NCI-H446 treated with DMSO at 0.1 percent for 48 hours (cell line): ENCODE measurements around the gene ADGRD1.

Experiments used
- DNase-seq: peaks from one replicate; lab custom pipeline; 2025; lab: John Stamatoyannopoulos, UW

Gene ADGRD1

GRCh38 chr12:131074221-131075083 is 120.7 kb downstream of the ADGRD1 start:
- no peak for DNase-seq

- no peak for DNase-seq
These were observed 121.5 kb downstream of the ADGRD1 start for GRCh38 chr12:131075194-131075593.

GRCh38 chr12:131075611-131076010 is 121.9 kb downstream of the ADGRD1 start:
- no peak for DNase-seq

- DNase-seq, result no peak
These were observed 122.6 kb downstream of the ADGRD1 start for GRCh38 chr12:131076296-131076695.

GRCh38 chr12:131076791-131077747 is 123.4 kb downstream of the ADGRD1 start:
- DNase-seq, result no peak

GRCh38 chr12:131077931-131078391 is 124.3 kb downstream of the ADGRD1 start:
- DNase-seq, result no peak

- no peak for DNase-seq
These were observed 128.8 kb downstream of the ADGRD1 start for GRCh38 chr12:131082290-131083194.

GRCh38 chr12:131084341-131085011 is 130.8 kb downstream of the ADGRD1 start:
- no peak for DNase-seq

GRCh38 chr12:131085125-131085815 is 131.6 kb downstream of the ADGRD1 start:
- DNase-seq, result no peak

GRCh38 chr12:131085816-131086591 is 132.3 kb downstream of the ADGRD1 start:
- DNase-seq, result no peak

- no peak for DNase-seq
These were observed 133.7 kb downstream of the ADGRD1 start for GRCh38 chr12:131087302-131087818.

- no peak for DNase-seq
These were observed 134.4 kb downstream of the ADGRD1 start for GRCh38 chr12:131087991-131088700.

- no peak for DNase-seq
These were observed 135.2 kb downstream of the ADGRD1 start for GRCh38 chr12:131088701-131089530.

- no peak for DNase-seq
These were observed 136.0 kb downstream of the ADGRD1 start for GRCh38 chr12:131089531-131090273.

- no peak for DNase-seq
These were observed 136.8 kb downstream of the ADGRD1 start for GRCh38 chr12:131090274-131091210.

- DNase-seq, result no peak
These were observed 137.8 kb downstream of the ADGRD1 start for GRCh38 chr12:131091413-131091975.
